DMS53 treated with DMSO at 0.1 percent for 48 hours (cell line): Measurements from ENCODE around the gene HARBI1.
A peak's percentile ranks its signal among the peaks of the same experiment; 100 is the strongest.
"Not testable (repeated sequence)": the region's sequence is repeated elsewhere in the genome, so short reads cannot be mapped to it uniquely, and the experiment has no call there.

Source experiments
- DNase-seq: peaks from one replicate; lab custom pipeline; 2025; ENCODE audit not compliant: unreplicated experiment; lab: John Stamatoyannopoulos, UW

HARBI1 gene

GRCh38 chr11:46597609-46598219, 19.3 kb downstream of the HARBI1 start:
- DNase-seq = no peak

- no peak for DNase-seq
These were observed 19.9 kb downstream of the HARBI1 start for GRCh38 chr11:46597155-46597554.

GRCh38 chr11:46594785-46595184, 22.2 kb downstream of the HARBI1 start:
- no peak for DNase-seq

GRCh38 chr11:46594374-46594700, 22.7 kb downstream of the HARBI1 start:
- peak; percentile 0 for DNase-seq

- DNase-seq = peak; percentile 70
These were observed 23.3 kb downstream of the HARBI1 start, which contains the start of gene AMBRA1 for GRCh38 chr11:46593550-46594373. TSS of gene AMBRA1 (minus strand) at chr11:46594023. CDS start at chr11:46548380, 45,643 bp downstream.

- no peak for DNase-seq
These were observed 26.1 kb downstream of the HARBI1 start for GRCh38 chr11:46590740-46591605.

GRCh38 chr11:46588915-46589314, 28.1 kb downstream of the HARBI1 start:
- no peak for DNase-seq

GRCh38 chr11:46588131-46588530, 28.9 kb downstream of the HARBI1 start:
- no peak for DNase-seq

- not testable (repeated sequence) for DNase-seq
These were observed 33.5 kb downstream of the HARBI1 start for GRCh38 chr11:46583513-46583912.

GRCh38 chr11:46582588-46582987, 34.4 kb downstream of the HARBI1 start:
- DNase-seq = no peak

GRCh38 chr11:46577058-46577457, 40.0 kb downstream of the HARBI1 start:
- no peak for DNase-seq

- no peak for DNase-seq
These were observed 42.4 kb downstream of the HARBI1 start for GRCh38 chr11:46574656-46575055.

GRCh38 chr11:46570790-46571398, 46.1 kb downstream of the HARBI1 start:
- DNase-seq = no peak

GRCh38 chr11:46565232-46565840, 51.7 kb downstream of the HARBI1 start:
- DNase-seq = no peak

GRCh38 chr11:46564459-46564858, 52.6 kb downstream of the HARBI1 start:
- DNase-seq = no peak

GRCh38 chr11:46562527-46562926, 54.5 kb downstream of the HARBI1 start:
- DNase-seq = no peak

GRCh38 chr11:46560300-46560991, 56.6 kb downstream of the HARBI1 start:
- no peak for DNase-seq

GRCh38 chr11:46559815-46560214, 57.2 kb downstream of the HARBI1 start:
- no peak for DNase-seq

GRCh38 chr11:46557684-46558151, 59.3 kb downstream of the HARBI1 start:
- DNase-seq = peak; percentile 29
